Astrocyte of the spinal cord (primary cell): ENCODE measurements around the gene PRICKLE2.

Source experiments
- DNase-seq: peaks from one replicate; pipeline ENCODE4 v3.0.0; 2011; ENCODE audit warnings: low read depth, low spot score
- H3K4me3 ChIP-seq: 2 replicates; pipeline ENCODE4 v1.5.1; 2011; ENCODE audit warnings: low read depth, mild to moderate bottlenecking, low read length, moderate library complexity
- in situ Hi-C: cut with HindIII; loops from 2 replicates; pipeline ENCODE4 v1.10.0; 2017; ENCODE audit warnings: low sequenced_read_pairs
- TF ChIP-seq, protein P1 (sequence below): IDR thresholded peaks from 2 replicates; pipeline ENCODE4 v1.5.1; 2012; ENCODE audit warnings: low read depth, mild to moderate bottlenecking, low read length, inconsistent platforms

The PRICKLE2 gene

DNA sequence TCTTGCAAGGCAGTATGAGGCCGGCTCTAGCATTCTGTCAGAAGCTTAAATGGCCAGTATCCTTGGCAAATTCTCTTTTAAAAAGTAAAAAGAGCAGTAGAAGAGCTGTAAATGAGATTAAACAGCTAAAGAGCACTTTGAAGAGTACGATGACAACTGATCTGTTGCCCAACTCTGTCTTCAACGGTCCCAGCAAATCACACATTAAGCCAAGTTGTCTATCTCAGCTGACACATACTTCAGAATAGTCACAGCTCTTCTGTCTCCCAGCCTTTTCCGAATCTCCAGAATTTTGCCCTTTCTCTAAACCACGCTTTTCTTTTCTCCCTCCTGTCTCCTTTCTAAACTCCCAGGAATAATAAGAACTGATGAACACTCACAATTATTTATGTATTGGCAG is 51.7 kb downstream of the PRICKLE2 start:
- H3K4me3 ChIP-seq = no peak overlapping the region
- TF ChIP-seq, protein P1, sequence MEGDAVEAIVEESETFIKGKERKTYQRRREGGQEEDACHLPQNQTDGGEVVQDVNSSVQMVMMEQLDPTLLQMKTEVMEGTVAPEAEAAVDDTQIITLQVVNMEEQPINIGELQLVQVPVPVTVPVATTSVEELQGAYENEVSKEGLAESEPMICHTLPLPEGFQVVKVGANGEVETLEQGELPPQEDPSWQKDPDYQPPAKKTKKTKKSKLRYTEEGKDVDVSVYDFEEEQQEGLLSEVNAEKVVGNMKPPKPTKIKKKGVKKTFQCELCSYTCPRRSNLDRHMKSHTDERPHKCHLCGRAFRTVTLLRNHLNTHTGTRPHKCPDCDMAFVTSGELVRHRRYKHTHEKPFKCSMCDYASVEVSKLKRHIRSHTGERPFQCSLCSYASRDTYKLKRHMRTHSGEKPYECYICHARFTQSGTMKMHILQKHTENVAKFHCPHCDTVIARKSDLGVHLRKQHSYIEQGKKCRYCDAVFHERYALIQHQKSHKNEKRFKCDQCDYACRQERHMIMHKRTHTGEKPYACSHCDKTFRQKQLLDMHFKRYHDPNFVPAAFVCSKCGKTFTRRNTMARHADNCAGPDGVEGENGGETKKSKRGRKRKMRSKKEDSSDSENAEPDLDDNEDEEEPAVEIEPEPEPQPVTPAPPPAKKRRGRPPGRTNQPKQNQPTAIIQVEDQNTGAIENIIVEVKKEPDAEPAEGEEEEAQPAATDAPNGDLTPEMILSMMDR = no peak
- DNase-seq = no peak
- in situ Hi-C loops = no loop called here

DNA sequence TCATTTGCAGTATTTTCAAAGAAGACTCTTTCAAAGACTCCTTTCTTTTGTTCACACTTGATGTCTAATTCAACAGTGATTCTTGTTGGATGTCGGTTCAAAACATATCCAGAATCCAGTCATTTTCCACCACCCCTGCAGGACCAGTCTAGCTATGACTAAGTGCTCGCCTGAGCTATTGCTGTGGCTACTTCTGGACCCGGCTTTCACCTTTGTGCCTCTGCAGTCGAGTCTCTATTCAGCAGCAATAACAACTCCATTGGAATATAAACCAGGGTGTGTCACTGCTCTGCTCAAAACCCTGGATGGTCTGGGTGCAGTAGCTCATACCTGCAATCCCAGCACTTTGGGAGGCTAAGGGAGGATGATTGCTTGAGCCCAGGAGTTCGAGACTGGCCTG is 55.0 kb downstream of the PRICKLE2 start:
- in situ Hi-C loops = no loop called here
- TF ChIP-seq, protein P1 = no peak
- no peak overlapping the region for H3K4me3 ChIP-seq
- DNase-seq = no peak

DNA sequence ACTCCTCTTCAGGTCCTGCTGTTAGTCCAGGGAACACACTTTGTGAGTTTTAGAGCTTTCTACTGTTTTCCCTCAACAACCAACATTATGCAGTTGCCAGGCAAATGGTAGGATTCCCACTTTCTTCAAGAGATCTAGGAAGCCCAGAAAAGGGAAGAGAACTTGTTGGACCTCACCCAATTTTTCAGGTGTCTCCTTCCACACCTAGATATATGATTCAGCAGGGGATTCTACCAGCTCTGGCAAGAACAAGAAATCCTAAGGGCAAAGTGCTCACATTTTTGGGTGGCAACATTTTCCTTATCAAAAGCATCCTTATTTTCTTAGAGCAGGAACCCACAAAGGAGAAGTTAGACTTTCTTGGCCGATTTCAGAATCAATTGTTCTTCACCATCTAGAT is 57.4 kb downstream of the PRICKLE2 start:
- in situ Hi-C loops = no loop called here
- no peak for DNase-seq
- TF ChIP-seq, protein P1 = no peak
- H3K4me3 ChIP-seq = no peak overlapping the region

GRCh38 chr3:64167351-64167750 is 57.9 kb downstream of the PRICKLE2 start:
- H3K4me3 ChIP-seq = no peak overlapping the region
- no peak for DNase-seq
- in situ Hi-C loops = no loop called here
- TF ChIP-seq, protein P1 = no peak

DNA sequence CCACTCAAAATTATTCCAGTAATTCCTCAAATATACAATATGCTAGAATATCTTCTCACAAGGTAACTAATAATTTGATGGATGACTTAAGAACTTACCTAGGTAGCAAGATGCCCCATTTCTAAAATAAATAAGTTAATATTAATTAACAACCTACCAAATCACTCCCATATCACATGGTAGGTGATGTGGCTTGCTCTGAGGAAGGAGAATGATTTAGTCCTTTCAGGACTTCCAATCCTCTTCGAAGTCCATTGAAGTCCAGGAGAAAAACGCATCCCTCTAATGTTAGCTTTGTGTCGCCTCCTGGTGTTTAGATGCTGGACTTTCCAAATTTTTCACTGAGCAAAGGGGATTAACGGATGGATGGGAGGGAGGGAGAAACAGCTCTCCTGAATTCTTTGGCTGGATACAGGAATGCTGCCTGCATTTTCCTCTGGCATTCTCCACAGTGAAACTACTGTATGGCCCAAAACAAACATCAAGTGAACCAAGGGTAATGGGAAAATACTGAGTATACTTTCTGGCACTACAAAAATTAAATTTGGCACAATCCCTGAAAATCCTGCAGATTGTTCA is 58.6 kb downstream of the PRICKLE2 start:
- no peak for DNase-seq
- TF ChIP-seq, protein P1 = peak; percentile 19
- in situ Hi-C loops = no loop called here
- H3K4me3 ChIP-seq = no peak overlapping the region

DNA sequence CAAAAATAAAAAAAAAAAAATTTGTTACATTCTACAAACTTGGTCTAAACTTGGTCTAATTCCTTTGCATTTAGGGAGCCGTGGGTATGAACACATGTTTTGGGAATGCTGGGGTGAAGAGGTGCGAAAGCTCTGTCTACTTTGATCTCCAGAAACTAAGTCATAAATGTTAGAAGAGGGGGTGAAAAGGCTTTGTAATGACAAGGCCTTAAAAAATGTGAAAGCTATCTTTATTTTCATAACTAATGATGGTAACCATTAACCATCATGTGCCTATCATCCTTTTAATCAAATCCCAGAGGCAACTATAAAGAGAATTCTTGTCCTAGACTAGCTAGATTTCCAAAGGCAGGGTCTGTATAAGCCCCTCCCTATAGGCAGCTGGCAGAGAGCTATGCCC is 60.9 kb downstream of the PRICKLE2 start:
- H3K4me3 ChIP-seq = no peak overlapping the region
- in situ Hi-C loops = no loop called here
- DNase-seq = no peak
- TF ChIP-seq, protein P1 = no peak

DNA sequence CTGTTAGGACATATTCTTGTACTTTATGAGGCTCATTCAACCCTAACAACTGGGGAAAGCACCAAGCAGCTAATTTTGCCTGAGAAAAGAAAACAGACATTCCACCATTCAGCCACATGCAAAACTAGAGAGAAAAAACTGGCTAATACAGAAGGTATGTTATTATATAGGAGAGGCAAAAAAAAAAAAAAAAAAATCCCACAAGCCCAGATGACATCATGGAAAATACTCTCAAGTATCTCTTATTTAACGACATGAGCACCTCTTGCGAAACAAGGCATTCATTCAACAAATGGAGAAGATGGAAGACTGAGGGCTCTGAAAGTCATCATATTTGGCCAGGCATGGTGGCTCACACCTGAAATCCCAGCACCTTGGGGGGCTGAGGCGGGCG is 61.5 kb downstream of the PRICKLE2 start:
- in situ Hi-C loops = no loop called here
- H3K4me3 ChIP-seq = no peak overlapping the region
- TF ChIP-seq, protein P1 = no peak
- DNase-seq = peak; percentile 86
